Activated effector memory CD4-positive, alpha-beta T cell treated with Interleukin-2 at 50 U/mL for 16 hours (primary cell): ENCODE measurements around the gene GRK1.

ENCODE experiments used
- DNase-seq: peaks from one replicate; pipeline ENCODE4 v3.0.0-alpha.2; 2020

GRK1 gene

DNA sequence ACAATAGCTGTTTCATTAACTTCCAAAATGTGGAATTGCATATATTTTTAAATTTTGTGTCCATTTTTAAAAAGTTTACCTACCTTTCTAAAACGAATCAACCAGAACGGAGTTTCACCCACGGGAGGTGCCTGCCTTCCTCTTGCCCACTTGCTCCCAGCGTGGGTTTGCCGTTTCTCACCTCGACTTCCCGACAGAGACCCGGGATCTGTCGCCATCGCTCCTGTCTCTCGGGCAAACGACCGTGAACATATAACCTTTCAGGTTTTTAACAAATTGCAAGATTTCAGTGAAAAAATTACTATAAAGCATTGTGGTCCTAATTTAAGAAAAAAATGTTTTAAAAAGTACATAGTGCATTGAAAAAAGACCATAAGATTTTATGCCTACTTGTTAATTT is 96.2 kb downstream of the GRK1 start:
- no peak for DNase-seq

DNA sequence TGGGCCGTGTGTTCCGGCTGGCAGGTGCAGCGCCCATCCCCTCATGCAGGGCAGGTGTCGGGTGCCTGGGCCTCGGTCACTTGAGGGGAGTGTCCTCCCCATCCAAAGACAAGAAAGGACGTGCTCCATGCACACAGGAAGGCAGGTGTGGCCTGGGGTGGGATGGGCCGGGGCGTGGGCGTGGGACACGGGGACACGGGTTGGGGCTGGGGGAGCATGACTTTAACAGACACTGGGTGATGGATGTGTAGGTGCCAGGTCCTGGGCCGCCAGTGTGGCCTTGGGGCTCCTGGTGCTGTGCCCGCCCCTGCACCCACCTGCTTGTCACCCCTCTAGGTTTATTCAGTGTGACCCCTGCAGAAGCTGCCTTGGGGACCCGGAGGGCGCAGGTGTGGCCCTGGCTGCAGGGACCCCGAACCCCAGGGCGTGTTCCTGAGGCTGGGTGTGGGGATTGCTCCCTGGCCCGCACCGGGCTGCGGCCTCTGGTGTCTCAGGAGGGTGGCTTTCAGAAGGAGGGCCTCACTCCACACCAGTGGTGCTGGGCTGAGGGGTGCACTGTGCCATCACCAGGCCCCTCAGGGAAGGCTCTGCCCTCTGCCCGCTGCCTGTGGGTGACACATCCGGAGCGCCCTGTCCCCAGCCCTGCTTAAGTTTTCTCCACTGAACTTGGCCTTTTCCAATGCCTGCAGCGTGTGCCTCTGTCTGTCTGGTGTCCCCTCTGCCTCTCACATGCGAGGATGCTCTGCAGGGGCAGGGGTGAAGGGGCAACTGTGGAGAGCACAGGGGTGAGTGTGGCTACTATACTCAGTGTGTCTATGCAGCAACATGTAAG is 97.2 kb downstream of the GRK1 start:
- DNase-seq: no peak

DNA sequence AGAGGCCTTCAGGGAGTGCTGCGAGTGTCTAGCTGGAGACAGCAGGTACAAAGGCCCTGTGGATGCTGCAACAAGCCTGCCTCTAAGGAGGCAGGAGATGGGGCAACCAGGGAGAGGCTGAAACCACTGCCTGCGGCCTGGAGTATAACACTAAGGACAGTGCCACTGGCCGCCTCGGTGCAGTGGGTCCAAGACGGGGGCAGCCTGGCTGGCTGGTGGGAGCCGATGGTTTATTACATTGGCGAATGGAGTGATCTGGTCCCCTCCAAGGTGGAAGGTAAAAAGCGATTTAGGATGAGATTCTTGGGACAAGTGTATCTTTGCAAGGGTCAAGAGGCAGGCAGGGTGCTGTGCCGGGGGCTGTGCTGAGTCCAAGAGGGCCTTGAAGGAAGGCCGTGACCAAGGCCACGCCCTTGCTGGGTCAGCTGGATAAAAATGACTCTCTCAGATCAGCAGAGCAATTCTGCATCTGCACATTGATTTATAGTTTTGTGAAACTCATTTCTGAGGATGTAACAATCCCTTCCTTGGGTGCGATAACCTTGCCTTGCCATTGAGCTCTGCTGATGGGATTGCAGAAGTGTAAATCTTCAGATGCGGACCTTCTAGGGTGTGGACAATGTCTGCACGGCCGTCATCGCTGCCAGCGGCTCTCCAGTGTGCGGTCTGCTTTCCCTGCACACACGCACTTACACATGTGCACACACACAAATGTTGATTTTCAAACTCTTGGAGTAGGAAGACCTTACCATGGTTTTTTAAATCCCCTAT is 98.0 kb downstream of the GRK1 start:
- no peak for DNase-seq

DNA sequence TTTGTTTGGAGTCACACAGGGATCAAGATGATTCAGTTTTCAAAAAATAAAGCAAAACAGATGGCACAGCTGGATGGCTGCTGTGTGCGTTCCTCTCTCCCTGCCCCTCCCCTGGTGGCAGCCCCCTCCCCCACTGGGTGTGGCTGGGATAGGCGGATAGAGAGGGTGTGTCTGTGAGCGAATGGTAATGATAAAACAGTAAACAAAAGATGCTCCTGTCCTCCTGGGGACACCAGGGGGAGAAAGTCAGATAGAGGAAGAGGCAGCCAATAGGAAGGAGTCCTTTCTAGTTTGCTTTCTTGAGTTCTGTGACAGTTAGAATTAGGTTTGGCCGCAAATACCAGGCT is 98.5 kb downstream of the GRK1 start:
- no peak for DNase-seq

DNA sequence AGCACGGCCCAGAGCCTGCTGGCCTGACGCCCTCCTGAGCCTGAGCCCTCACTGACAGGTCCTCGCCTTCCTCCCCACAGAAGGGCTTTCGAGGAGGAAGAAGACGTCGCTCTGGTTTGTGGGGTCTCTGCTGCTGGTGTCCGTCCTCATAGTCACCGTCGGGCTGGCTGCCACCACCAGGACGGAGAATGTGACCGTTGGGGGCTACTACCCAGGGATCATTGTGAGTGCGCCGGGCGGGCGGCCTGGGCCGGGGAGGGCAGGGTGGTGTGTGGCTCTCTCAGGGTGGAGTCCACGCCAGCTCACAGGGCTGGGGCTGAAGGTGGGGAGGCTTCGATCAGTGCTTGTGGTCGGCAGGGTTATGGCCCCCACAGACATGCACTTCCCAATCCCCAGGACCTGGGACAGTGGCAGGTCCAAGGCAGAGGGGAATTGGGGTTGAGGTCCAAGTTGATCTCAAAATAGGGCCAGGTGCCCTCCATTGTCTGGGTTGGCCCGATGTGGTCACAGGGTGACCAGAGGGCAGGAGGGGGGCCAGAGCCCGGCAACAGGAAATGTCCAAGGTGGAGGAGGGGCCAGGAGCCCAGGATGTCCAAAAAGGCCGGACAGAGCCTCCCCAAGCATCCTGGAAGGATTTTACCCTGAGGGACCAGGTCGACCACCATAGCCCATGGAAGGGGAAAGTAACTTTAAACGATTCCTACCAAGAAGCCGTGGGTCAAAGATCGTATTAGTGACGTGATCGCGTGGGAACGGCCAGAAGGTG is 99.2 kb downstream of the GRK1 start:
- no peak for DNase-seq

DNA sequence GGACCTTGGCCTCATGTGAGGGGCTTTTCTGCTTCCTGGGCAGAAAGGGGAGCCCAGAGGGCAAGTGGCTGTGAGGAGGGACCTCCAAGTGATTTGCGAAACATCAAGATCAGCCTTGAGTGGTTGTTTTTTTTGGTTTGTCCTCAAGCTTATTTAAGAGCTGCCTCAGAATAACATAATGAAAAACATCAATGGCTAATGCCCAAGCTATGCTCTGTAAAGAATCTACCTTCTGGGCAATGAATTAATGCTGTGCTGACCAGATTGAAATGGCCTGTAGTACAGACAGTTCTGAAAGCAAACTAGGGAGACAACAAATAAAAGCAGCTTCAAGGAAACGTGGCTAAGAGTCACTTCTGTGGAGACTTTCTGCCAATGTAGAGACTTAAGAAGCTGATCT is 100.3 kb downstream of the GRK1 start:
- DNase-seq: no peak

DNA sequence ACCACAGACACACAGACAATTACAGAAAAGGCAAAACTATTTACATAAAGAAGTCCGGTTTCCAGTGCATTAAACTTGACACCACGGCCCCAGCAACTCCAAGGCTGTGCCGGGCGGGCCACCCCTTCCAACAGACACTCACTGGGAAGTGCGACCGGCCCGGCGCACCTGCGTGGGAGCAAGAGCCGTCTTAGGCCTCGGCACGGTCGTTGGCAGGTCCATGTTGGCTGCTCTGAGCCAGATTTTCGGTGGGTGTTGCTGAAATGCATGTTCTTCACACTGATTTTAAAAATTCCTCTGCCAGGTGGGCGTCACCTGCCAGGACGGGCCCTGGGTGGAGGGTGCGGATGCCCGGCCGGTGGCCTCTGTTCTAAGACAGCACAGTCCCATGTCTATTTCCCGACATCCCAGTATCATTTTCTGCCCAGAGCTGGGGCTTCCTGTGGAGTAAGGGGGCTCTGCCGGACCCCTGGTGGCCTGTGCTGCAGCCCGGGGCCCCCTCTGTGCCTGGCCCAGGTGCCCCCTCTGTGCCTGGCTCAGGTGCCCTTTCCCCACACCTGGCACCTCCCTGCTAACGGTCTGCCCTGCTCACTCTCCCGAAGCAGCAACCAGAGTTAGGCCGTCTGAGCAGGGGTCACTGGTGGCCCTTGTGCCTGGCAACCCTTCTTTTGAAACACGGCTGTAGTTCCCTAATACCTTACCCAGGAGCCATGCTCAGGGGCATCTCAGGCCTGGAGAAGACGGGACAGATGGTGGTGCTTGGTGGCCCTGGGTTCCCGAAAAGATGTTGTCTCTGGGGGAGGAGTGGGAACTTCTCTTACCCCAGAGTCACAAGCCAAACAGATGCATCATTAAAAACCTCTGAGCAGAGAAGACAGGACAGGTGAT is 101.2 kb downstream of the GRK1 start:
- DNase-seq: no peak

DNA sequence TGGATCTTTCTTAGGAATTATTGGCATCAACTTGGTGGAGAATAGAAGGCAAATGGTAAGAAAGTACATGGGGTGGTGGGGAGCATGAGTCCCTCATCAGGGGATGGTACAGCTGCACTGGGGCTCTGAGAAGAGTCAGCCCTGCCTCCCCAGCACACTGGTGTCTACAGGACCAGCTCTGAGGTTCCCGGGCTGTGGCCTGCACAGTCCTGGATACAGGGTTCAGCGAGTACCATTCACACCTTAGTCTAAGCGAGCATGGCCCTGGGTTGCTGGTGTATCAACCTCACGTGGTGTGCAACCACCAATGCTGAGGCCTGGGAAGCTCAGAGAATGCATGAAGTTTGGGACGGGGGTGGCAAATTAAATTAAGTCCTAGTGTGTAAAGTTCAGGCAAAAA is 102.1 kb downstream of the GRK1 start:
- no peak for DNase-seq

DNA sequence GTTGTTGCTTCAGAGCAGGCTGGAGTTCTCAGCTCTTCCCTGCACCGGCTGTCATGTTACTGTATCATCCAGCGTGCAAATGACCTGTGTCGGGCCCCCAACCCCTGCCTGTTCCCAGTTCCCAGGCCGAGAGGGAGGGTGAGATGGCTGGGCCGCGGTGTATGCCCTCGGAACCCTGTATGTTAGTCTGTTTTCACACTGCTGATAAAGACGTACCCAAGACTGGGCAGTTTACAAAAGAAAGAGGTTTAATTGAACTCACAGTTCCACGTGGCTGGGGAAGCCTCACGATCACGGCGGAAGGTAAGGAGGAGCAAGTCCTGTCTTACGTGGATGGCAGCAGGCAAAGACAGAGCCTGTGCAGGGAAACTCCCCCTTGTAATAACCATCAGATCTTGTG is 102.9 kb downstream of the GRK1 start:
- DNase-seq: no peak

DNA sequence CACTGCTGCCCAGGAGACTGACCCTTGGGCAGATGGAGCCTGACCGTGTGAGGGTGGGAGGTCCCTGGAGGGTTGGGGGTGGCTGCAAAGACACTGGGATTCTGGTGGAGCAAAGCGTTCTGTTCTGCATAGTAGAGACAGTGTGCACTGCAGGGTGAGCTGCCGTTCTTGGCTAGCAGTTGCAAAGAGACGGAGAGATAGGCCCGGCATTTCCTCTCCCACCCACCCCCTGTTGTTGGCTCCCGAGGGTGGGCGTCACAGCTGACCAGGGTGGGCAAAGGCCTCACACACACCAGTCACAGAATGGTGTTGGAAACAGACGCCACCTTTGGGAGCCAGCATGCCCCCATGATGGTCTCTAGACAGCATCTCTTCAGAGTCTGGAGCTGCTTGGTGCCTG is 103.4 kb downstream of the GRK1 start:
- no peak for DNase-seq

DNA sequence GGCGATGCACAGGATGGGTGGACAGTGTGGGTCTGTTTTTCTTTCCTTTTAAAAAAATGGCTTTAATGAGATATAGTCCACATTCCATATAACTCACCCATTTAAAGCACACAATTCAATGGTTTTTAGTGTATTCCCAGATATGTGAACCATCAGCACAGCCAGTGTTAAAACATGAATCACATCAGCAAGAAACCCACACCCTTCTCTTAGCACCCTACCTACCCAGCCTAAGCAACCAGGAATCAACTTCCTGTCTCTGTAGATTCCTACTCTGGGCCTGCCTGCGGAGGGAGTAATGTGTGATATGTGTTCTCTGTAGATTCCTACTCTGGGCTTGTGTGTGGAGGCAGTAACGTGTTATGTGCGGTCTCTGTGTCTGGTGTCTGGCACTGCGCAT is 103.9 kb downstream of the GRK1 start:
- DNase-seq: no peak

DNA sequence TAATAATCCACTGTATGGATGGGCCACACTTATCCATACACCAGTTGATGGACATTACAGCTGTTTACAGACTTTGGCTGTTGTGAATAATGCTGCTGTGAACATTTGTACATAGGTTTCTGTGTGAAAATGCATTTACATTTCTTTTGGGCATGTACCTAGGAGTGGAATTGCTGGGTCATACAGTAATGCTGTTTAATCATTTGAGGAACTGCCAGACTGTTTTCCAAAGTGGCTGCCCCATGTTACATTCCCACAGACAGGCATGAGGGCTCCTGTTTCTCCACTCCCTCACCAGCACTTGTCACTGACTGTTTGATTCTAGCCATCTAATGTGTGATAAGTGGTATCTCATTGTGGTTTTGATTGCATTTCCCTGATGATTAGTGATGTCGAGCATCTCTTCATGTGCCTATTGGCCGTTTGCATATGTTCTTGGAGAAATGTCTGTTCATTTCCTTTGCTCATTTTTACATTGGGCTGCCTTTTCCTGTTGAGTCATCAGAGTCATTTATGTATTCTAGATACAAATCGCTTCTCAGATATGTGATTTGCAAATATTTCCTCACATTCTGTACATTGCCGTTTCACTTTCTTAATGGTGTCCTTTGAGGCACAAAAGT is 104.8 kb downstream of the GRK1 start:
- no peak for DNase-seq

DNA sequence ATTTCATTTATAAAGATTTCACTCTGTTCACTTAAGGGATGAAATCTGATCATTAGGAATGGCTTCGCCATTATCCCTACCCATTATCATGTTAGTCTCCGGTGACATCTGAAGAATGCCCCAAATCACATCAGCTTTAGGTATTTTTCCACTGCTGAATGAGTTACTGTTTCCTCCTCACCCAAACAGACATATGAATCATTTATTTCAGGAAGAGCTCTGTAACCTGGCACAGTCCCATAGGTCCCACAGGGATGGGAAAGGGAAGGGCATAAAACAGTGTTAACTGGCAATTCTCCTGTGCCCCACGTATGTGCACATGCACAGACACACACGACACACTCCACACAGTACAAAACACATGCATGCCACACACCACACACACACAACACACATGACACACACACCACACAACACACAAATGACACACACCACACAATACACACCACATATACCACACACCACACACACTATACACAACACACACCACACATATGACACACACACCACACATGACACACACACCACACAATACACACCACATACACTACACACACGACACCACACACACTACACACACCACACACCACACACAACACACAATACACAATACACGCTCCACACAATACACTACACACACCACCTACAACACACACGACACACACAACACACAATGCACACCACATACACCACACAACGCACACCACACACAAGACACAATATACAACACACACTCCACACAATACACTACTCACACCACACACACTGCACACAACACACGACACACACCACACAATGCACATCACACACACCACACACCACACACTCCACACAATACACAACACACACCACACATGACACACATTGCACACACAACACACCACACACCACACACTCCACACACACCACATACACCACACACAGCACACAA is 107.4 kb downstream of the GRK1 start:
- no peak for DNase-seq

DNA sequence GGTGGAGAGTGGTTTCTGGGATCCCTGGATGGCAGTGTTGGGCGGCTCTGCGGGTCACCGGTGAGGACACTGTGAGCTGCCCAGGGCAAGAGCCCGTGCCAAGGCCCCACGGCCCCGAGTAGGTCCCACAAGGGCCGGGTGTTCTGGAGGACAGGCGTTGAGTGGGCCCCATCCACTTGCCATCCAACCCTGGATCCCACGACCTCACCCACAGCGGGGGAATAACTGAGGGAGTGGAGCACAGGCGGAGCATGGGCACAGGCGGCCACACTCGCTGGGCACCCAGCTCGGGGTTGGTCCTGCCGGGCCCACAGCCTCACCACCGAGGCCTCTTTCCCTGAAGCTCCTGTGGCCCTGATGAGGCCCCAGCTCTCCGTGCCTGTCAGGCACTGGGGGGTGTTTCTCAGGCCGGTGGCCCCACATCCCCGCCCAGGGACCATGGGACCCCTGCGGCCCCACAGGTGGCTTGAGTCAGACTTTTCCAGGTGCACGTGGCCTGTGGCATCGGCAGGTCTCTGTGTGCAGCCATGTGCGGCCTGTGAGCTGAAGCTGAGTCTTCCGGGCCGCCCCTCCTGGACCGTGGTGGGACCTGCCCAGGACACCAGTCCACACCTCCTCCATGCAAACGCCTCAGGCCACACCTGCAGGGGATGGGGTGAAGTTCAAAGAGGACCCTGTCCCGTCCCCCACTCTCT is 108.6 kb downstream of the GRK1 start:
- no peak for DNase-seq

DNA sequence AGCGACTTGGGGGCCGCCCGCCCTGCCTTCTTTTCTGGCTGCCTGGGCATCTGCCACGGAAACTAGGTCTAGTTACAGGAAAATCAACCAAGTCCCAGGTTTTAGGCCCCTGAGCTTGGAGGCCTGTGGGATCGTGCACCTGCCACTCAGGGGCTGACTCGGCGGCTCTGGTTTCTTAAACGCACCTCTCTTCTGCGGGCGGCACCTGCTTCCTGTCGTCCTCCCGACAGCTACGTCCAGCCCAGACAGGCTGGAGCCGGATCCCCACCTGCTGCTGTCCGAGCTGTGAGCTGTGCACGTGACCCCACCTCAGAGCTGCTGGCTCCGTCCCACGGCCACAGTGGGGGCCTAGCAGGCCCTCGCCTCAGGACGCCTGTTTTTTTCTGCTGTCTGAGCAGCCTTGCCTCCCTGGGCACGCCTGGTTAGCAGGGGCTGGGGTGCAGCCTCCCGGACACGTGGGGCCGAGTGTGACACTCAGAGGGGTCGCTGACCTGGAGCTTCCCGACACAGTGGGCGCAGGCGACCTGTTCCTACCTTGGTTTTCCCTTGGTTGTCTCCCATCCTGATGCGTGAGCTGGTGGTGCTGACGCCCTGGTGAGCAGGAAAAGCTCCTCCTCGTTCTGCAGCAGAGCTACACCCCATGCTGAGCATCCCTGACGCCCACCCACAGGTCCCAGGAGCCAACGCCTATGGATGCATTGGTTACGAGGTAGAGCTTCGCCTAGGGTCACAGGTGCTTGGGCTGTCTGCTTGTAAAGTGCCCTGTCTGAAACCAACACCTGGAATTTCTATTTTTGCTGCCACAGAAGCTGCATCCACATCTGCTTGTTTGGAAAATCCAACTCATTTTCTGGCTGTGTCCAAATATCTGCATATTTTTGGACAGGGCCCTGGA is 109.5 kb downstream of the GRK1 start:
- DNase-seq: no peak

DNA sequence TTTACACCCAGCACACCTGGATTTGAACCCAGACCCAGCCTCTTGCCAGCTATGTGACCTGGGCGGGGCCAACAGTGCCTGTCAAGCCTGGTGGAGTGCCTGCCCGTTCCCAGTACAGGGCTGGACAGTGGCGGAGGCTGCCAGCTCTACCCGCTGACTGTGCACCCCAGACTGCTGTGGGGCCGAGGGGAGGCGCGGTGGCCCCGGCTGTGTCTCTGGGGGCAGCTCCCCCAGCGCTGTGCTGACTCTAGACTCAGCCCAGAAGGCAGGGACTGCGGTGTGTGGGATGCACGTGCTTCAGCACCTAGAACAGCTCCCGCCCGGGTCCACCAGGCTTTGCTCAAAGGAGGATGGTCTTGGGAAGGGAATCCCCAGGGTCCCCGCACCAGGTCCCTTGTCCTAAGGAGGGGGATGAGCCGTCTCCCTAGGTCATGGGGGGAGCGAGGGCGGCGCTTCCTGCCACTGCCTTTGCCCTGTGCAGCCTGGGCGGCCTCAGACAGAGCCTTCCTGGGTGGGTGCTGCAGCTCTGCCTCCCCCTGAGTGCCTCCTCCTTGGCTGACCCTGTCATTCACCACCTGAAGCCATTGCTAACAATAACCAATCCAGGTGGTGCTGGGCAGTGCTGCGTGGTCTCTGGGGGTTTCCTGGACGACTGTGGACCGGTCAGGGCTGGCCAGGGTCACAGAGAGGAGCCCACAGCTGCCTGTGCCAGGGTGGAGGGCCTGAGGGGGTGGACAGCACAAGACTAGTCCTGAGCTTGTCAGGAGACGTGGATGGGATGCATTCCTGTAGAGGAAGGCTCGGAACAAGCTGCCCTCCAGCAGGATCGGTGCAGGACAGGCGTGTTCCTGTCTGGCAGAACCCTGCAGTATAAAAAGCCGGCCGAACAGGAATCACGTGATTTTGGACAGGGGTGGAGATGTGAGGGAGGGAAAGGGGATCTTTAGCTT is 110.6 kb downstream of the GRK1 start:
- DNase-seq: no peak

DNA sequence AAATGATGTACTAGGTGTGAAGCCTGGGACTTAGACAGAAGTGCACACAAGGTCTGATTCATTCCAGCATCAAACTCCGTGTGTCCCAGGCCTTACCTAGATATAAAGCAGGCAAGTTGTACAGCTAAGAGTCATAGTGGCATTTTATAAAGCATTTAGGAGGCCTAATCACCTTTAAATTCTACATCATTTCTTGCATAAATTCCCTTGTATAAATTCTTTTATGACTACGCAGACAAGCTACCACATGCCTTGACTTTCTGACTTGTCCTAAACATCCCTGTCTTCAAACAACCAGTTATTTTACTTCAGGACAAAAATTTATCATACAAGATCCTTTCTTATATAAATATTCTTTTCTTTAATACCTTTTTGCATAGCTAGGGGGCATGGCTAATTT is 114.6 kb downstream of the GRK1 start:
- DNase-seq: no peak

DNA sequence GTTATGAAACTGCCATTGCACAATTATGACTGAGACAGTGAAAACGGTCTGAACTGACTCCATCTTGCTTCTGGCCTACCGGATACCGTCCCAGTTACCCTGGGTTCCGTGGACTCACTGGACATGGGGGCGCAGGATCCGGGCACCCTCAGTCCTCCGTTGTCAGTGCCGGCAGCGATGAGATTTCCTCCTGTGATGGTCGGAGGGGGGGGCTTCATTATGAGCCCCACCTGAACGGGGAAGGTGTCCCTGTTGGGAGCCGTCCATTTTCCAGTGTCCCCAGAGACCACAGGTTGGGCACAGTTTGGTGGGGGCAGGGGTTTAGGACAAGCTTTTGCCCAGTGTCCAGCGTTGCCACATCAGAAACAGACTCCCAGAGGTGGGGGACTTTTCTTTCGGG is 115.5 kb downstream of the GRK1 start:
- no peak for DNase-seq
